ENCODE results near the gene KLHL29. TPM values are rescaled to one million over a fixed set of nuclear protein-coding genes. Genes with fewer than 3 reads are reported as not detected.

Gene KLHL29
- total and polyA plus RNA-seq, 2 of the 13 experiments (the other 11 are each of a cell fraction or from before 2014, with no cell fraction given), result 0.01 TPM; not detected in 1

DNA sequence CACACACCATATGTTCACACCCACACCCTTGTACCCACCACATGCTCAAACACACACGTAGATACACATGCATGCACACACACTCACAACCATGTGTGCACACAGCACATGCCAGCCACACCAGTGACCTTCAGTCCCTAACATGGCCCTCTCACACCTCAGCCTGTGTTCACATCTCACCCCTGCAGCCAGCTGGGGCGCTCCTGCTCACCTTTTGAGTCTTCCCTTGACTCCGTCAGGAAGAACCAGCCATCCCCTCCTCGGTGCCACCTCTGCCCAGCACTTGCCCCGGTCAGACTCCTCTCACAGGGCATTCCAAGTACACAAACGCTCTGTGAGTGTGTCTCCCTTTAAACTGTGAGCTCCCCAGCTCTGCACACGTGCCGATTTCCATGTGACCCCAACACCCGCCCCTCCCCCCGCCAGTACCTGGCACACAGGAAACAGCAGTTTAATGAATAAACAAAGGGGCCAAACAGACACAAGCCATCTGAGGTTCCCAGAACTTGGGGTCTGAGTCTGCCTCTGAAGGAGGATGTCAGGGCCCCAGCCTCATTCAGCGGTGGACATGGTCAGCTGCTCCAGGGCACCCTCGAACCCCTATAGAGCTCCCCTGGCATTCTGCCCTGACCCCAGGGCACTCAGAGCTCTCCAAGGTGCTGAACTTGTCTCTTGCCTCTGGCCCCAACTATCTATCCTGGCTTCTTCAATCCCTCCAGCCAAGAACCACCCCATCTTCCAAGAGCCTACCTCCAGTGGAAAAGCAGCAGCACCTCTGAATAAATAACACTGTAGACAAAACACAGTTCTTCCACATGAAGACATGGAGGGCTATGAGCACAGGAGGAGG lies 289.1 kb downstream of the KLHL29 start (continued):
- TF ChIP-seq NONO (IDR thresholded peaks at IDR 0.05) (no peak), NONO (CRISPR knock-in tag; conservative IDR thresholded peaks at IDR 0.05) (no peak), ZFP37 (CRISPR knock-in tag; IDR thresholded peaks at IDR 0.05; ENCODE audit: borderline replicate concordance) (0 out of 2 replicates have a peak, but pooled peaks have one; percentile 71), ZNF430 (CRISPR knock-in tag; IDR thresholded peaks at IDR 0.05) (peak; percentile 69), NR2C2 (CRISPR knock-in tag; IDR thresholded peaks at IDR 0.05; ENCODE audit: borderline replicate concordance) (no peak), NFYB (CRISPR knock-in tag; IDR thresholded peaks at IDR 0.05) (no peak), ZNF234 (CRISPR knock-in tag; conservative IDR thresholded peaks at IDR 0.05) (no peak), HDAC1 (CRISPR knock-in tag; IDR thresholded peaks at IDR 0.05) (0 out of 2 replicates have a peak, but pooled peaks have one; percentile 25), KDM5A (IDR thresholded peaks at IDR 0.05; ENCODE audit: borderline replicate concordance, low read length) (no peak), POGZ (CRISPR knock-in tag; IDR thresholded peaks at IDR 0.05) (no peak), ZNF569 (CRISPR knock-in tag; IDR thresholded peaks at IDR 0.05; ENCODE audit: borderline replicate concordance) (no peak), HHEX (CRISPR knock-in tag; IDR thresholded peaks at IDR 0.05) (no peak), RNF2 (conservative IDR thresholded peaks at IDR 0.05; ENCODE audit: low read depth) (no peak), ZNF350 (CRISPR knock-in tag; IDR thresholded peaks at IDR 0.05; ENCODE audit: borderline replicate concordance, low read depth) (no peak), ONECUT2 (CRISPR knock-in tag; IDR thresholded peaks at IDR 0.05) (0 out of 2 replicates have a peak, but pooled peaks have one; percentile 10)
- TF ChIP-seq, protein P1, sequence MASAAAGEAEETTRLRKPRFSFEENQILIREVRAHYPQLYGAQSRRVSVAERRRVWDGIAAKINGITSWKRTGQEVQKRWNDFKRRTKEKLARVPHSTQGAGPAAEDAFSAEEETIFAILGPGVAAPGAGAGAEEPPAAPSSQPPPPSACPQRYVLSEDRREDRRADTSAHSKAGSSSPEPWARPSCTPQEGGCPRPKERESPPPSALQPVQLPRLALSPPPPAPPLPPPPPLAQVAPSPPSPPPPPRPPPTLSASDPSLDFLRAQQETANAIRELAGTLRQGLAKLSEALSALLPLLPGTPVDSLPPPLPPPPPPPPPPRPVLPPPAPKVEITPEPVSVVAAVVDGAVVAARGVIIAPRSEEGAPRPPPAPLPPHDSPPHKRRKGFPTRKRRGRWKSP (CRISPR knock-in tag; IDR thresholded peaks at IDR 0.05), result 0 out of 2 replicates have a peak, but pooled peaks have one; percentile 55
- TF ChIP-seq, protein P2, sequence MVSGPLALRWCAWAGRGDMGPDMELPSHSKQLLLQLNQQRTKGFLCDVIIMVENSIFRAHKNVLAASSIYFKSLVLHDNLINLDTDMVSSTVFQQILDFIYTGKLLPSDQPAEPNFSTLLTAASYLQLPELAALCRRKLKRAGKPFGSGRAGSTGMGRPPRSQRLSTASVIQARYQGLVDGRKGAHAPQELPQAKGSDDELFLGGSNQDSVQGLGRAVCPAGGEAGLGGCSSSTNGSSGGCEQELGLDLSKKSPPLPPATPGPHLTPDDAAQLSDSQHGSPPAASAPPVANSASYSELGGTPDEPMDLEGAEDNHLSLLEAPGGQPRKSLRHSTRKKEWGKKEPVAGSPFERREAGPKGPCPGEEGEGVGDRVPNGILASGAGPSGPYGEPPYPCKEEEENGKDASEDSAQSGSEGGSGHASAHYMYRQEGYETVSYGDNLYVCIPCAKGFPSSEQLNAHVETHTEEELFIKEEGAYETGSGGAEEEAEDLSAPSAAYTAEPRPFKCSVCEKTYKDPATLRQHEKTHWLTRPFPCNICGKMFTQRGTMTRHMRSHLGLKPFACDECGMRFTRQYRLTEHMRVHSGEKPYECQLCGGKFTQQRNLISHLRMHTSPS (CRISPR knock-in tag; IDR thresholded peaks at IDR 0.05; ENCODE audit: low read depth), result no peak
- TF ChIP-seq, protein P3, sequence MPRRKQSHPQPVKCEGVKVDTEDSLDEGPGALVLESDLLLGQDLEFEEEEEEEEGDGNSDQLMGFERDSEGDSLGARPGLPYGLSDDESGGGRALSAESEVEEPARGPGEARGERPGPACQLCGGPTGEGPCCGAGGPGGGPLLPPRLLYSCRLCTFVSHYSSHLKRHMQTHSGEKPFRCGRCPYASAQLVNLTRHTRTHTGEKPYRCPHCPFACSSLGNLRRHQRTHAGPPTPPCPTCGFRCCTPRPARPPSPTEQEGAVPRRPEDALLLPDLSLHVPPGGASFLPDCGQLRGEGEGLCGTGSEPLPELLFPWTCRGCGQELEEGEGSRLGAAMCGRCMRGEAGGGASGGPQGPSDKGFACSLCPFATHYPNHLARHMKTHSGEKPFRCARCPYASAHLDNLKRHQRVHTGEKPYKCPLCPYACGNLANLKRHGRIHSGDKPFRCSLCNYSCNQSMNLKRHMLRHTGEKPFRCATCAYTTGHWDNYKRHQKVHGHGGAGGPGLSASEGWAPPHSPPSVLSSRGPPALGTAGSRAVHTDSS (CRISPR knock-in tag; conservative IDR thresholded peaks at IDR 0.05), result no peak
- TF ChIP-seq, protein P4, sequence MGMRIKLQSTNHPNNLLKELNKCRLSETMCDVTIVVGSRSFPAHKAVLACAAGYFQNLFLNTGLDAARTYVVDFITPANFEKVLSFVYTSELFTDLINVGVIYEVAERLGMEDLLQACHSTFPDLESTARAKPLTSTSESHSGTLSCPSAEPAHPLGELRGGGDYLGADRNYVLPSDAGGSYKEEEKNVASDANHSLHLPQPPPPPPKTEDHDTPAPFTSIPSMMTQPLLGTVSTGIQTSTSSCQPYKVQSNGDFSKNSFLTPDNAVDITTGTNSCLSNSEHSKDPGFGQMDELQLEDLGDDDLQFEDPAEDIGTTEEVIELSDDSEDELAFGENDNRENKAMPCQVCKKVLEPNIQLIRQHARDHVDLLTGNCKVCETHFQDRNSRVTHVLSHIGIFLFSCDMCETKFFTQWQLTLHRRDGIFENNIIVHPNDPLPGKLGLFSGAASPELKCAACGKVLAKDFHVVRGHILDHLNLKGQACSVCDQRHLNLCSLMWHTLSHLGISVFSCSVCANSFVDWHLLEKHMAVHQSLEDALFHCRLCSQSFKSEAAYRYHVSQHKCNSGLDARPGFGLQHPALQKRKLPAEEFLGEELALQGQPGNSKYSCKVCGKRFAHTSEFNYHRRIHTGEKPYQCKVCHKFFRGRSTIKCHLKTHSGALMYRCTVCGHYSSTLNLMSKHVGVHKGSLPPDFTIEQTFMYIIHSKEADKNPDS (CRISPR knock-in tag; IDR thresholded peaks at IDR 0.05), result no peak
- TF ChIP-seq, protein P5, sequence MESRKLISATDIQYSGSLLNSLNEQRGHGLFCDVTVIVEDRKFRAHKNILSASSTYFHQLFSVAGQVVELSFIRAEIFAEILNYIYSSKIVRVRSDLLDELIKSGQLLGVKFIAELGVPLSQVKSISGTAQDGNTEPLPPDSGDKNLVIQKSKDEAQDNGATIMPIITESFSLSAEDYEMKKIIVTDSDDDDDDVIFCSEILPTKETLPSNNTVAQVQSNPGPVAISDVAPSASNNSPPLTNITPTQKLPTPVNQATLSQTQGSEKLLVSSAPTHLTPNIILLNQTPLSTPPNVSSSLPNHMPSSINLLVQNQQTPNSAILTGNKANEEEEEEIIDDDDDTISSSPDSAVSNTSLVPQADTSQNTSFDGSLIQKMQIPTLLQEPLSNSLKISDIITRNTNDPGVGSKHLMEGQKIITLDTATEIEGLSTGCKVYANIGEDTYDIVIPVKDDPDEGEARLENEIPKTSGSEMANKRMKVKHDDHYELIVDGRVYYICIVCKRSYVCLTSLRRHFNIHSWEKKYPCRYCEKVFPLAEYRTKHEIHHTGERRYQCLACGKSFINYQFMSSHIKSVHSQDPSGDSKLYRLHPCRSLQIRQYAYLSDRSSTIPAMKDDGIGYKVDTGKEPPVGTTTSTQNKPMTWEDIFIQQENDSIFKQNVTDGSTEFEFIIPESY (CRISPR knock-in tag; IDR thresholded peaks at IDR 0.05), result no peak

Measured in HepG2 (cell line).